GM18511 (cell line): ENCODE data around the gene LCTL.
"Not testable (repeated sequence)": the region's sequence is repeated elsewhere in the genome, so short reads cannot be mapped to it uniquely, and the experiment has no call there.

Source experiments
- ATAC-seq: cut with Tn5 transposase; IDR thresholded peaks from one replicate; pipeline ENCODE4 v1.9.1; 2021; ENCODE audit warnings: mild to moderate bottlenecking, moderate library complexity; ENCODE audit not compliant: unreplicated experiment

The LCTL gene

GRCh38 chr15:66503780-66504562, 61.8 kb downstream of the LCTL start:
- no peak for ATAC-seq

- not testable (repeated sequence) for ATAC-seq
Observed at GRCh38 chr15:66503041-66503648, 62.7 kb downstream of the LCTL start.

DNA sequence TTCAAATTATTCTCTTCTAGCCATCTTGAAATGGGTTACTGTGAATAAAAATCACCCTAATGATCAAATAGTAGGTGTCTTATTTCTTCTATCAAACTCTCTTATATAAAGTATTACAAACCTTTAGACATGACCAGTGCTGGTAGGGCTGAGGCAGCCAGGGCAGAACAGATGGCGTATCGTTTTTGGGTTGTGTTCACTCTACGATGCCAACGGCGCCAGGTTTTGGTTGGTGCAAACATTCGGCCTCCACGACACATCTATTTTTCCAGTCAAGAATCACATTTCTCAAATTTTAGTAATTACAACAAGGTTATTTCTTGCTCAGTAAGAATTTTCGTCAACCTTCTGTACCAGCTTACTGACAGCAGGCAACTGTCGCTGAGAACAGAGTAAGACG, 63.3 kb downstream of the LCTL start:
- ATAC-seq: no peak

- not testable (repeated sequence) for ATAC-seq
Observed at GRCh38 chr15:66500346-66500745, 65.5 kb downstream of the LCTL start.

- ATAC-seq: no peak
Observed at GRCh38 chr15:66498501-66499386, 67.1 kb downstream of the LCTL start.
